ENCODE results near the gene IL23R. TPM values are rescaled to one million over a fixed set of nuclear protein-coding genes. Genes with fewer than 3 reads are reported as not detected.

The IL23R gene
- total RNA-seq, 1 donor from 2014 or later: not detected

DNA sequence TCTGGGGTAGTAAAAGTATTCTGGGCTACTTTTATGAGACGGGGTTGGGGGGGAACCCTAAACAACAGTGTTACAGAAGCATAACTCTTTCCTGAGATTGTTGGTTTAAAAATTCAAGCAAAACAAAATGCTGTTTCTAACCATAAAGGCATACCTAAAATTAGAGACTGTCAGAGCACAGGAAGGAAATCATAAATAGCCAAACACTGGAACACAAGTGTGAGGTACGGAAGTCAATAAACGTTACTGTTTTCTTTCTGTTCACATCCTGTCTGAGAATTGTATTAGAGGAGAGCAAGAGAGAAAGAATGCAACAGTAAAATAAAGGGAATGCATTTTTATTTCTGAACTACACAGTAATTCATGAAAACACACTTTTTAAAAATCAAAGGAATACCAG is 98.6 kb downstream of the IL23R start:
- no peak overlapping the region for H3K27ac Mint-ChIP-seq (ENCODE audit: unreplicated experiment)
- no peaks in the 10 kb centered on the region for H3K9me3 Mint-ChIP-seq (ENCODE audit: unreplicated experiment)
- no peaks in the 10 kb centered on the region for H3K27me3 Mint-ChIP-seq (ENCODE audit: low read depth, unreplicated experiment)
- Histone ChIP-seq H3K9ac (ENCODE audit: low read length) (no peak overlapping the region), H3K27me3 (ENCODE audit: insufficient read depth, low read length) (no peaks in the 10 kb centered on the region), H3K4me3 (ENCODE audit: insufficient read depth, low read depth, low read length) (no peak overlapping the region), H3K4me1 (ENCODE audit: insufficient read depth, low read length) (no peaks in the 10 kb centered on the region), H3K79me2 (ENCODE audit: insufficient read depth, low read length) (no peaks in the 10 kb centered on the region), H3K36me3 (ENCODE audit: insufficient read depth, low read length) (no peaks in the 10 kb centered on the region), H3K9me3 (ENCODE audit: insufficient read depth, low read depth, low read length) (no peaks in the 10 kb centered on the region), H2AFZ (ENCODE audit: low read depth, low read length) (no peak overlapping the region), H4K20me1 (ENCODE audit: insufficient read depth, low read length) (no peaks in the 10 kb centered on the region), H3K4me2 (ENCODE audit: low read length) (no peak overlapping the region), H3K27ac (ENCODE audit: low read depth, low read length) (no peak overlapping the region)
- H3K4me1 Mint-ChIP-seq (ENCODE audit: low read depth, unreplicated experiment): no peaks in the 10 kb centered on the region
- TF ChIP-seq EZH2 (IDR thresholded peaks at IDR 0.05; ENCODE audit: insufficient read depth, low read length): no peak
- TF ChIP-seq CTCF (IDR thresholded peaks at IDR 0.05; ENCODE audit: insufficient read depth, low read depth, low read length): no peak
- no peaks in the 10 kb centered on the region for H3K36me3 Mint-ChIP-seq (ENCODE audit: low read depth, unreplicated experiment)
- DNase-seq (ENCODE audit: low read depth): no peak
- FAIRE-seq: no peak
- no peak overlapping the region for H3K4me3 Mint-ChIP-seq (ENCODE audit: unreplicated experiment)

- no peak for DNase-seq (ENCODE audit: low read depth)
- Histone ChIP-seq H3K27me3 (ENCODE audit: insufficient read depth, low read length) (peaks cover 2% of the 10 kb centered on the region), H3K4me1 (ENCODE audit: insufficient read depth, low read length) (no peaks in the 10 kb centered on the region), H3K36me3 (ENCODE audit: insufficient read depth, low read length) (no peaks in the 10 kb centered on the region), H3K9ac (ENCODE audit: low read length) (no peak overlapping the region), H3K4me2 (ENCODE audit: low read length) (no peak overlapping the region), H3K27ac (ENCODE audit: low read depth, low read length) (no peak overlapping the region), H2AFZ (ENCODE audit: low read depth, low read length) (no peak overlapping the region), H3K9me3 (ENCODE audit: insufficient read depth, low read depth, low read length) (peaks cover 5% of the 10 kb centered on the region), H3K79me2 (ENCODE audit: insufficient read depth, low read length) (no peaks in the 10 kb centered on the region), H4K20me1 (ENCODE audit: insufficient read depth, low read length) (no peaks in the 10 kb centered on the region), H3K4me3 (ENCODE audit: insufficient read depth, low read depth, low read length) (no peak overlapping the region)
- Mint-ChIP-seq H3K27me3 (ENCODE audit: low read depth, unreplicated experiment) (no peaks in the 10 kb centered on the region), H3K9me3 (ENCODE audit: unreplicated experiment) (no peaks in the 10 kb centered on the region), H3K4me1 (ENCODE audit: low read depth, unreplicated experiment) (no peaks in the 10 kb centered on the region), H3K27ac (ENCODE audit: unreplicated experiment) (no peak overlapping the region), H3K4me3 (ENCODE audit: unreplicated experiment) (no peak overlapping the region), H3K36me3 (ENCODE audit: low read depth, unreplicated experiment) (no peaks in the 10 kb centered on the region)
- FAIRE-seq: no peak
- no peak for TF ChIP-seq EZH2 (IDR thresholded peaks at IDR 0.05; ENCODE audit: insufficient read depth, low read length)
- no peak for TF ChIP-seq CTCF (IDR thresholded peaks at IDR 0.05; ENCODE audit: insufficient read depth, low read depth, low read length)
These were observed 102.8 kb downstream of the IL23R start for GRCh38 chr1:67269061-67269460.

- DNase-seq (ENCODE audit: low read depth): no peak
- FAIRE-seq: no peak
- no peaks in the 10 kb centered on the region for H3K36me3 Mint-ChIP-seq (ENCODE audit: low read depth, unreplicated experiment)
These were observed 104.3 kb downstream of the IL23R start for GRCh38 chr1:67270541-67270940.

More at GRCh38 chr1:67270541-67270940, 104.3 kb downstream of the IL23R start:
- no peaks in the 10 kb centered on the region for H3K4me1 ChIP-seq (ENCODE audit: insufficient read depth, low read length)
- no peaks in the 10 kb centered on the region for H3K27me3 Mint-ChIP-seq (ENCODE audit: low read depth, unreplicated experiment)
- no peak overlapping the region for H3K4me2 ChIP-seq (ENCODE audit: low read length)
- H3K9me3 ChIP-seq (ENCODE audit: insufficient read depth, low read depth, low read length): peaks cover 5% of the 10 kb centered on the region
- peaks cover 2% of the 10 kb centered on the region for H3K27me3 ChIP-seq (ENCODE audit: insufficient read depth, low read length)
- H3K9me3 Mint-ChIP-seq (ENCODE audit: unreplicated experiment): peaks cover 1% of the 10 kb centered on the region
- H3K27ac ChIP-seq (ENCODE audit: low read depth, low read length): no peak overlapping the region
- H3K4me3 ChIP-seq (ENCODE audit: insufficient read depth, low read depth, low read length): no peak overlapping the region
- no peaks in the 10 kb centered on the region for H3K4me1 Mint-ChIP-seq (ENCODE audit: low read depth, unreplicated experiment)
- H3K4me3 Mint-ChIP-seq (ENCODE audit: unreplicated experiment): no peak overlapping the region
- TF ChIP-seq EZH2 (IDR thresholded peaks at IDR 0.05; ENCODE audit: insufficient read depth, low read length) (no peak), CTCF (IDR thresholded peaks at IDR 0.05; ENCODE audit: insufficient read depth, low read depth, low read length) (no peak)
- H4K20me1 ChIP-seq (ENCODE audit: insufficient read depth, low read length): no peaks in the 10 kb centered on the region
- H3K36me3 ChIP-seq (ENCODE audit: insufficient read depth, low read length): no peaks in the 10 kb centered on the region
- no peaks in the 10 kb centered on the region for H3K79me2 ChIP-seq (ENCODE audit: insufficient read depth, low read length)
- no peak overlapping the region for H3K9ac ChIP-seq (ENCODE audit: low read length)
- H2AFZ ChIP-seq (ENCODE audit: low read depth, low read length): no peak overlapping the region
- no peak overlapping the region for H3K27ac Mint-ChIP-seq (ENCODE audit: unreplicated experiment)
